Lung (tissue), 12 donors: ENCODE data around the gene MUC6. TPM values are rescaled to one million over a fixed set of nuclear protein-coding genes. Genes with fewer than 3 reads are reported as not detected.
A peak's percentile ranks its signal among the peaks of the same experiment; 100 is the strongest.

ENCODE experiments used
- ATAC-seq: fragments of 200-7000 bp; cut with Tn5 transposase; one replicate; pipeline ENCODE4 v1.9.1; 2020; ENCODE audit warnings: moderate number of reproducible peaks; ENCODE audit not compliant: insufficient read depth, low FRiP score
- DNase-seq, 3 donors: peaks; one replicate each; pipeline ENCODE4 v3.0.0-alpha.2; 2013 to 2017
- H3K27ac ChIP-seq, 2 donors: one replicate each; pipeline ENCODE4 v1.5.1; 2013; ENCODE audit warnings: mild to moderate bottlenecking in 2 of 2, moderate library complexity in 2 of 2, control low read depth in 1 of 2, inconsistent platforms in 1 of 2, low read depth in 1 of 2, low read length in 1 of 2
- H3K27me3 ChIP-seq, 3 donors: one replicate each; pipeline ENCODE4 v1.5.1; 2013; ENCODE audit warnings: low read length in 2 of 3; ENCODE audit not compliant: control insufficient read depth in 3 of 3, insufficient read depth in 3 of 3
- H3K36me3 ChIP-seq, 4 donors: one replicate each; pipeline ENCODE4 v1.5.1; 2013; ENCODE audit warnings: low read length in 4 of 4, mild to moderate bottlenecking in 1 of 4, moderate library complexity in 1 of 4; ENCODE audit not compliant: control insufficient read depth in 4 of 4, insufficient read depth in 4 of 4
- H3K4me1 ChIP-seq, 5 donors: one replicate each; pipeline ENCODE4 v1.5.1; 2013; ENCODE audit warnings: low read length in 5 of 5, mild to moderate bottlenecking in 2 of 5, moderate library complexity in 1 of 5; ENCODE audit not compliant: control insufficient read depth in 5 of 5, insufficient read depth in 5 of 5
- H3K4me3 ChIP-seq: one replicate; pipeline ENCODE4 v1.5.1; 2013; ENCODE audit warnings: mild to moderate bottlenecking, control low read depth, moderate library complexity
- H3K9ac ChIP-seq, 2 donors: one replicate each; pipeline ENCODE4 v1.5.1; 2013; ENCODE audit warnings: low read length in 2 of 2, control low read depth in 1 of 2; ENCODE audit not compliant: insufficient read depth in 1 of 2
- H3K9me3 ChIP-seq, 4 donors: one replicate each; pipeline ENCODE4 v1.5.1; 2013; ENCODE audit warnings: low read length in 3 of 4, mild to moderate bottlenecking in 1 of 4, moderate library complexity in 1 of 4; ENCODE audit not compliant: control insufficient read depth in 4 of 4, insufficient read depth in 3 of 4
- CTCF ChIP-seq: IDR thresholded peaks from 2 replicates; pipeline ENCODE4 v1.5.1; 2012; ENCODE audit warnings: mild to moderate bottlenecking; ENCODE audit errors: control extremely low read depth, extremely low read depth
- WGBS, 2 donors: extraction: QIAGEN DNeasy Blood & Tissue Kit; methylation state at CpG; one replicate each; pipeline ENCODE4 v1.1.7; 2013; 5-methylcytosine and 5-hydroxymethylcytosine counted together
- polyA plus RNA-seq, 2 donors: library from polyadenylated mRNA; stranded (reverse); fragments of 200-250 nt; gene quantifications; one replicate each; pipeline ENCODE4 v1.2.1, GENCODE V29; 2013
- total RNA-seq, 2 donors: library from RNA; depleted of rRNA in 1 of 2; stranded (reverse); fragments of >200 nt in 1 of 2; gene quantifications; one replicate each; pipeline ENCODE4 v1.2.1, GENCODE V29; 2014 to 2021
- donor health status: control.
- donor health status: control.
- donor health status: Bipolar disorder and iron deficiency.
- donor health status: healthy.
- donor health status: DM: yes; HTN: yes; CAD: no.

MUC6 gene
- total and polyA plus RNA-seq, 4 donors, result 0.01 to 0.92 (median 0.06) TPM; not detected in 1

GRCh38 chr11:1053121-1053901 lies 16.8 kb upstream of the MUC6 start:
- H3K9ac ChIP-seq, result no peak overlapping the region
- no peak for ATAC-seq
- TF ChIP-seq CTCF, result no peak
- no peaks in the 10 kb centered on the region for H3K27me3 ChIP-seq
- no peaks in the 10 kb centered on the region for H3K36me3 ChIP-seq
- H3K4me1 ChIP-seq, result peaks cover 0 to 12% (median 0%) of the 10 kb centered on the region in 5 donors
- 71 to 86% methylated on average over 24 to 25 of the region's 25 CpGs for WGBS, 2 donors
- H3K4me3 ChIP-seq, result no peak overlapping the region
- peak in 1 of 3 donors; percentile 8 for DNase-seq
- H3K9me3 ChIP-seq, result no peaks in the 10 kb centered on the region
- H3K27ac ChIP-seq, result no peak overlapping the region

- WGBS, 2 donors, result 85% methylated on average over 23 to 25 of the region's 25 CpGs
- Histone ChIP-seq H3K27me3 (no peaks in the 10 kb centered on the region), H3K9me3 (no peaks in the 10 kb centered on the region), H3K4me1 (peaks cover 0 to 12% (median 0%) of the 10 kb centered on the region in 5 donors), H3K4me3 (no peak overlapping the region), H3K27ac (no peak overlapping the region), H3K36me3 (no peaks in the 10 kb centered on the region), H3K9ac (no peak overlapping the region)
- DNase-seq, result no peak
- ATAC-seq, result no peak
- TF ChIP-seq CTCF, result no peak
These were observed 15.9 kb upstream of the MUC6 start for GRCh38 chr11:1052133-1053011.

- WGBS, 2 donors, result 70 to 74% methylated on average over 15 of the region's 15 CpGs
These were observed 15.0 kb upstream of the MUC6 start for GRCh38 chr11:1051356-1052132.

More at GRCh38 chr11:1051356-1052132, 15.0 kb upstream of the MUC6 start:
- Histone ChIP-seq H3K4me1 (peaks cover 0 to 12% (median 0%) of the 10 kb centered on the region in 5 donors), H3K27me3 (no peaks in the 10 kb centered on the region), H3K9ac (no peak overlapping the region), H3K27ac (no peak overlapping the region), H3K9me3 (no peaks in the 10 kb centered on the region), H3K4me3 (no peak overlapping the region), H3K36me3 (no peaks in the 10 kb centered on the region)
- ATAC-seq (peak; percentile 9), DNase-seq (no peak)
- no peak for TF ChIP-seq CTCF
